Inflammatory macrophage (primary cell): ENCODE measurements around the gene GPR39.

Experiments
- DNase-seq, 2 donors: peaks; one replicate each; pipeline ENCODE4 v3.0.0-alpha.2; 2020 to 2022

Gene GPR39

DNA sequence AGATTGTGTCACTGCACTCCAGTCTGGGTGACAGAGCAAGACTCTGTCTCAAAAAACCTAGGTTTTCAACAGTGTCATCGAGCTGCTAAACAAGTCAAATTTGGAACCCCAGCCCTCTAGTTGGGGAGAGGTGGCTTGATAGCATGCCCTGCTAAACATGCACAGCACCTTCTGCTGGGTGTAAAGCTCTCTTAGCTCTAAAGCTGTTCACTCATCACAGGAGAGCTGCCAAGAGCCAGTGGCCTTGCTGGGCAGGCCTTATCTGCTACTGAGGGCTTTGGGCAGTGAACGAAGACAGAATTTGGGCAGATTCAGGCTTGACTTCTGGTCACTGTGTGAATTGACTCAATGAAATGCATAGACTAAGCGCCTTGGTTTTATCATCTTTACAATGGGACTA, 152.1 kb downstream of the GPR39 start:
- no peak for DNase-seq

- DNase-seq, result no peak
Measured at GRCh38 chr2:132573444-132574007, 156.9 kb downstream of the GPR39 start.

DNA sequence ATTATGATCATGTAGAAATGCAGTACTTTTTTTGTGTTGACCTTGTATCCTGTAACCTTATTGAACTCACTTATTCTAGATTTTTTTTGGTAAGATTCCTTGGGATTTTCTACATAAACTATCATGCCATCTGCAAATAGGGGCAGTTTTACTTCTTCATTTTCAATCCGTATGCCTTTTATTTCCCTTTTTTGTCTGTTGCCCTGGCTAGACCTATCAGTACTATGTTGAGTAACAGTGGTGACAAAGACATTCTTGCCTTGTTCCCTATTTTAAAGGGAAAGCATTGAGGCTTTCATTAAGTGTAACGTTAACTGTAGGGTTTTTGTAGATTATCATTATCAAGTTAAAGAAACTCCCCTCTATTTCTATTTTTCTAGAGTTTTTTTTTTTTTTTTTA, 161.1 kb downstream of the GPR39 start:
- peak; percentile 81 to 94 for DNase-seq

- no peak for DNase-seq
Measured at GRCh38 chr2:132581591-132581990, 165.0 kb downstream of the GPR39 start.

- DNase-seq, result no peak
Measured at GRCh38 chr2:132581991-132582738, 165.6 kb downstream of the GPR39 start.

GRCh38 chr2:132583666-132584360, 167.2 kb downstream of the GPR39 start:
- no peak for DNase-seq

GRCh38 chr2:132584976-132585817, 168.6 kb downstream of the GPR39 start:
- no peak for DNase-seq

- DNase-seq, result no peak
Measured at GRCh38 chr2:132586101-132586511, 169.5 kb downstream of the GPR39 start.

DNA sequence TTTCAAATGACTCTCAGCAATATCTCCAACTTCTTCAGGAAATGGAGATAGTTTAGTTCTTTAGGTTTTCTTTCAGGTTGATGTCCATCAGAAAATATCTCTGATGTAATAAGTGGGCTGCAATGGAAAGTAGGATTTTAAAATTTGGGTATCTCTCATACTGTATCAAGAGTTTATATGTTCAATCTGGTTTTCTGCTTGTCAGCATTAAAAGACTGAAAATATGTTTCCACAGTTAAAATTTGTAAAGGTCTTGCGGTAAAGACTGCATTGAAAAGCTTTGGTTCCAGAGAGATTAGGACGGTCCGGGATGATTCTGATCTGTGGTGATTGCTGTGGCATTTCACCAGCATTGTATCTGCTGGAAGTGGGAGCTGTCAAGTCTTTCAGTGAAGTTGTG, 170.2 kb downstream of the GPR39 start:
- no peak for DNase-seq

- DNase-seq, result no peak
Measured at GRCh38 chr2:132588576-132588975, 172.0 kb downstream of the GPR39 start.

- no peak for DNase-seq
Measured at GRCh38 chr2:132589111-132589830, 172.7 kb downstream of the GPR39 start.

DNA sequence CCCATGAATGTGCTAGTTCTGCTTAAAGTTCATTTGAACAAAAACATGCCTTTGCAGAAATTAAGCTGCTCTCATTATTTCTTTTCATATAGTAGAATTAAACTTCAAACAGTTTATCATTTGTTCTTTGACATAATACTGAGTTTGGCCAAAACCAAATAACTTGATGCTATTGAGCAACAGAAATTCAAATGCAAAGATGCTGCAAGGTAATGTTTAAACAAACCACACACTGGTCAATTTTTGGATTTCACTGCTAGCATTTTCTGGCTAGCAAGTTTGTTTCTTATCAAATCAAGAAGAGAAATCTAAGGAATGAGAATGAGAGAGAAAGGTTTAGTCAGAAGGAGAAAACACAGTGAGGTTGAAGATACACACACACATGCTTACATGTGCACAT, 173.4 kb downstream of the GPR39 start:
- no peak for DNase-seq

- no peak for DNase-seq
Measured at GRCh38 chr2:132593171-132593570, 176.6 kb downstream of the GPR39 start.

GRCh38 chr2:132595186-132595585, 178.6 kb downstream of the GPR39 start:
- DNase-seq, result no peak

- no peak for DNase-seq
Measured at GRCh38 chr2:132595693-132596092, 179.1 kb downstream of the GPR39 start.

- DNase-seq, result no peak
Measured at GRCh38 chr2:132597166-132597565, 180.6 kb downstream of the GPR39 start.

DNA sequence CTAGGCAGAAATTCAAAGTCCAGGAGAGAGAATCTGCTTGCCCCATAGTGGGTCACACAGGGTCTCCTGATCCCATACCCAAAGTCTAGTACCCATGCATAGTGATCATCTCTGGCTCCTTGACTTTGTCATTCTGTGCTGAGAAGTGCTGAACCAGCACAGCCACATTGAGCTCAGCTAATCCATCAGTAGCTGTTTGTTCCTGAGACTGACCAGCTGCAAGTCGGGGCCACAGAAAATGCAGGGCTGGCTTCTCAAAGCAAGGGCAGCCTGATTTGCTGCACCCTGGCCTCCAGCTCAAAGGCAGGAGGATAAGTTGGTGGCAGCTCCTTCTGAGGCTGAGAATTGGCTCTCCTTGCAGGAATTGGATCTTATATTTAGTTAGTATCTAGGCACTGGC, 181.2 kb downstream of the GPR39 start:
- DNase-seq, result no peak

DNA sequence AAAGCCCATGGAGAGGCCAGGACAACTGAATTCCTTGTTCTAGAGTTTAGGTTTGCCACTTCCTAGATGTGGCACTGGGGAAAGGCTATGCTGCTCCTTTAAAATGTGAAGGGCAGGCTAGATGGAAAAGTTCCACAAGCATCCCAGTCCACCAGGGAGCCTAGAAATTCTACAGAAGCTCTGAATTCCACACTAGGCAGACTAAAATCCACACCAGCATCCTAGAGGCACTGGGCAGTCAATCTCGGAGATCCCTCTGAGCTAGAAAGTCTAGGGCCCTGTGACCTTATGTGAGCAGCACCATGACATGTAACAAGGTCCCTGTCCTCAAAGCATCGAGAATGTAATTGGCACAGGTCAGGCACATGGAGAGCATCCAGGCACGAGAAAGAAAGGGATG, 181.9 kb downstream of the GPR39 start:
- no peak for DNase-seq

- DNase-seq, result no peak
Measured at GRCh38 chr2:132599556-132599955, 183.0 kb downstream of the GPR39 start.

GRCh38 chr2:132604561-132604960, 188.0 kb downstream of the GPR39 start:
- no peak for DNase-seq

GRCh38 chr2:132605236-132606180, 188.9 kb downstream of the GPR39 start:
- DNase-seq, result no peak
